Stomach (tissue), 4 donors: Measurements from ENCODE around the gene GNG2.

ENCODE experiments used
- POLR2A ChIP-seq, 4 donors: fragments of 450-650 bp; IDR thresholded peaks; one replicate each; pipeline ENCODE4 v1.6.1; 2016; ENCODE audit warnings: antibody characterized with exemption in 4 of 4, control low read depth in 2 of 4, mild to moderate bottlenecking in 1 of 4, moderate library complexity in 1 of 4
- POLR2AphosphoS5 ChIP-seq, 3 donors: sonication (generic); formaldehyde crosslinking; IDR thresholded peaks; one replicate each; pipeline ENCODE4 v1.6.1; 2016; ENCODE audit warnings: antibody characterized with exemption in 3 of 3
- TF ChIP-seq, protein P1 (sequence below), 7 experiments: fragments of 450-650 bp in 4 of 7; fragments of 200-600 bp in 3 of 7; sonication (generic) in 3 of 7; IDR thresholded peaks; one replicate each; pipeline ENCODE4 v1.5.1; 2016 to 2019; ENCODE audit warnings: antibody characterized with exemption in 7 of 7, control low read depth in 2 of 7, mild to moderate bottlenecking in 1 of 7

DNA sequence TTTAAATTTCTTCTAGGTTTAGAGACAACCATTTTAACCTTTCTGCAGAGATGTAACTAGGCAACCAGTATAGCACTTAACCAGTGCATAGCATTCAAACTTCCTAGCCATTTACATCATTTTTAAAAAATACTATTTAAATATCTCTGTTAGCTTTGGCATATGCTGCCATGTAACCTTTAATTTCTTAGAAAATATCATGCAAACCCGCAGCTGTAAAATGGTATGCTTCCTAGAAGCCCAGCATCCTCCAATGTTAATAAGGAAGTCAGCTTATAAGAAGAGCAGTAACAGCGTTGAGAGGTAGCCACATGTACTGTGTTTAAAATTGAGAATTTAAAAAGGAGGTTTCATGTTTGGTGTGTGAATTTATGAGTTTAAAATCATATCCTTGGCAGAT is 22.8 kb downstream of the GNG2 start:
- TF ChIP-seq, protein P1, sequence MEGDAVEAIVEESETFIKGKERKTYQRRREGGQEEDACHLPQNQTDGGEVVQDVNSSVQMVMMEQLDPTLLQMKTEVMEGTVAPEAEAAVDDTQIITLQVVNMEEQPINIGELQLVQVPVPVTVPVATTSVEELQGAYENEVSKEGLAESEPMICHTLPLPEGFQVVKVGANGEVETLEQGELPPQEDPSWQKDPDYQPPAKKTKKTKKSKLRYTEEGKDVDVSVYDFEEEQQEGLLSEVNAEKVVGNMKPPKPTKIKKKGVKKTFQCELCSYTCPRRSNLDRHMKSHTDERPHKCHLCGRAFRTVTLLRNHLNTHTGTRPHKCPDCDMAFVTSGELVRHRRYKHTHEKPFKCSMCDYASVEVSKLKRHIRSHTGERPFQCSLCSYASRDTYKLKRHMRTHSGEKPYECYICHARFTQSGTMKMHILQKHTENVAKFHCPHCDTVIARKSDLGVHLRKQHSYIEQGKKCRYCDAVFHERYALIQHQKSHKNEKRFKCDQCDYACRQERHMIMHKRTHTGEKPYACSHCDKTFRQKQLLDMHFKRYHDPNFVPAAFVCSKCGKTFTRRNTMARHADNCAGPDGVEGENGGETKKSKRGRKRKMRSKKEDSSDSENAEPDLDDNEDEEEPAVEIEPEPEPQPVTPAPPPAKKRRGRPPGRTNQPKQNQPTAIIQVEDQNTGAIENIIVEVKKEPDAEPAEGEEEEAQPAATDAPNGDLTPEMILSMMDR (IDR thresholded peaks at IDR 0.05), result no peak
- TF ChIP-seq POLR2A (IDR thresholded peaks at IDR 0.05), result no peak
- TF ChIP-seq POLR2AphosphoS5 (IDR thresholded peaks at IDR 0.05), result no peak
